Measurements from ENCODE around the gene SIX5.
A peak's percentile ranks its signal among the peaks of the same experiment; 100 is the strongest.

SIX5 gene

DNA sequence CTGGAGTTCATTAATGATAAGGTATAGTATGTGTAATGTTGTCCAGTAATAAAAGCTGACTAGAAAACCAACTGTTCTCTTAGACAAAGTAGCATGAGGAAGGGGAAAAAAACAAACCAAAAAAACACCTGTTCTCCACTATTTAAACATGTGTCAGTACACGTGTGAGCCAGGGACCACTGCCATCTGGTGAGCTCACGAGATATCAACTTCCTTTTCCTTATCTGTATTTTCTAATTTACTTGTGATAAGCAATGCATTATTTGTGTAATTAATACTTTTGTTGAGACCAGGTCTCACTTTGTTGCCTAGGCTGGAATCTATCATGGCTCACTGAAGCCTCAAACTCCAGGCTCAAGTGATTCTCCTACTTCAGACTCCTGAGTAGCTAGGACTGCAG is 4.3 kb upstream of the SIX5 start:
- DNase-seq (ENCODE audit: low read depth, low spot score) = no peak

DNA sequence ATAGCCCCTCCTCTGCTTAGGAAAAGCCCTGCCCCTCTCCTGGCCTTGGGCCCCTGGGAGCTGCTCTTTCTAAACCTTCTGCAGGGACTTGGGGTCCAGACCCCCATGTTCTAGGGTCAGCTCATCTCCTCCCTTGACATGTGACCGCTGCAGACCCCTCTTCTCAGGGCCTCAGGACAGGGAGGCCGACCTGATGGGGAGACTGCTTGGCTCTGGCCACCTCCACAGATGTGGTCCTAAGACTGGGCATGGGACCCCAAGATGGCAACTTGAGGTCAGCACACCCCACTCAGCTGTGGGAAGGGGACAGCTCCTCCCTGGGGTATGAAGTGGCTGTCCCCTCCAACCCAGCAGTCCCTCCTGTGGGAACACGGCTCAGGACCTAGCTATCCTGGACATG is 3.9 kb upstream of the SIX5 start:
- no peak for DNase-seq (ENCODE audit: low read depth, low spot score)

DNA sequence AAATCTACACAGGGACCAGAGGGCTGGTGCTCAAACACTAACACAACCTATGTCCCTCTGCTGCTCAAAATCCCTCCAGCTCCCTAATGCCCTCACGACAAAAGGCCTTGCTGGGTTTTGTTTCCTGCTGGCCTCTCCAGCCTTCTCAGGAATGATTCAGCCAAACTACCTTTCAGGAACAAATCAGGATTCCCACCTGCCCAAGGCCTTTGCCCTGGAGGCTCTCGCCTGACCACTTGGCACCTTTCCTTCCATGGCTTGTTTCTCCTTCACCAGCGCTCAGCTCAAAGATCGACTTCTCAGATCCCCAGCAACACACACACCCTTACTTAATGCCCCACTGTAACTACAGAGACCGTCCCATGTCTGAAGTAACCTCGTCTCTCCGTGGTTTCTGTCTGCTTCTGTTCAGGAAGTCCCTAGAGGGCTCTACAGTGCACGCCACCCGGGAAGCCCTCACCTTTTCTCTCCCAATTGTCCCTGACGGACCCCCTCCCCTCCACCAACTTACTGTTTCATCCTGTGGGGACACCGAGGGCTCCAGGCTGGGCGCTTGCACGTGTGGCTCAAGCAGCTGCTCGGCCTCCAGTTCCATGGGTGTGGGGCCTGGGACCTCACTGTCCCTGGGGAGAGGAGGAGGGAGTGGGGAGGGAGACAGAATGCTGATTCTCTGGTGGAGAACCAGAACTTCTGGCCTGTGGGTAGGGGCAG is 3.2 kb upstream of the SIX5 start:
- DNase-seq (ENCODE audit: low read depth, low spot score) = no peak

DNA sequence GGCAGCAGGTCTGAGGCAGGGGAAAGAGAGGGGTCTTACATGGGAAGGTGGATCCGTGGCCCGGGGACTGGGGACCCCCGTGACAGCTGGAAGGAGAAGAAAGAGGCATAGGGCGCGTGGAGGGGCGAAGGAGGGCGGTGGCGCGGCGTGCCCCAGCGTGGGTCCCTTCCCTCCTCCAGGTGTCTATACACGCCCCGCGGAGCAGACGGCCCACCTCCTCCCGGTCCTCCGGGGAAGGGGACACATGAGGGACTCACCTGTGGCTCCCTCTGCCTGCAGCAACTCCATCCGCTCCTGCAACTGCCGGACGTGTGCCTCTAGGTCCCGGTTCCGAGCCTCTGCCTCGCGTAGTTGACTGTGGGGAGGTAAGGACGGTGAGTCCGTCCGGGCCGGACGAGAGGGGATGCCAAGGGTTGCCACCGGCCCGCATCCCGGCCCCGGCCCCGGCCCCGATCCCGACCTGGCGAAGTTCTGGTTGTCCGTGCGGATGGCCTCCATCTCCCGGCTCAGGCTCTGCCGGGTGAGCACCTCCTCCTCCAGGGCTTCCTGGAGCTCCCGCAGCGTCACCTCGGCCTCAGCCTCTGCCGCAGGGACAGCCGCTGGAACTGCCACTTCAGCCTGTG is 2.4 kb upstream of the SIX5 start:
- no peak for DNase-seq (ENCODE audit: low read depth, low spot score)

DNA sequence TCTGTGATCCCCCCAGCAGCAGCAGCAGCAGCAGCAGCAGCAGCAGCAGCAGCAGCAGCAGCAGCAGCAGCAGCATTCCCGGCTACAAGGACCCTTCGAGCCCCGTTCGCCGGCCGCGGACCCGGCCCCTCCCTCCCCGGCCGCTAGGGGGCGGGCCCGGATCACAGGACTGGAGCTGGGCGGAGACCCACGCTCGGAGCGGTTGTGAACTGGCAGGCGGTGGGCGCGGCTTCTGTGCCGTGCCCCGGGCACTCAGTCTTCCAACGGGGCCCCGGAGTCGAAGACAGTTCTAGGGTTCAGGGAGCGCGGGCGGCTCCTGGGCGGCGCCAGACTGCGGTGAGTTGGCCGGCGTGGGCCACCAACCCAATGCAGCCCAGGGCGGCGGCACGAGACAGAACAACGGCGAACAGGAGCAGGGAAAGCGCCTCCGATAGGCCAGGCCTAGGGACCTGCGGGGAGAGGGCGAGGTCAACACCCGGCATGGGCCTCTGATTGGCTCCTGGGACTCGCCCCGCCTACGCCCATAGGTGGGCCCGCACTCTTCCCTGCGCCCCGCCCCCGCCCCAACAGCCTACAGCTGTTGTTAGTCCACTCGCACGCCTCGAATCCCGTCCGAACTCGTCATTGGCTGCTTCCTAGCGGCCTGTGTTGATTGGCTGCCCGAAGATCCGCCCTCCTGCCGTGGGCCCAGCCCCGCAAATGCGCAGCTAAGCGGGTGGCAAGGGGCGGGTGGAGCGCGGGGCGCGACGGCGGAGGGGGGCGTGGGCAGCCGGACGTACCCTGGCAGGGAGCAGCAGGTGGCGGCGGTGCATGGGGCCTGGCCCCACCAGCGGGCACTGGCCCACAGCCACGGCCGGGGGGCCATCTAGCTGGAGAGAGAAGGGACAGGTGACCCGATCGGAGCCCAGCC is 1.4 kb upstream of the SIX5 start:
- peak; percentile 95 for DNase-seq (ENCODE audit: low read depth, low spot score)

DNA sequence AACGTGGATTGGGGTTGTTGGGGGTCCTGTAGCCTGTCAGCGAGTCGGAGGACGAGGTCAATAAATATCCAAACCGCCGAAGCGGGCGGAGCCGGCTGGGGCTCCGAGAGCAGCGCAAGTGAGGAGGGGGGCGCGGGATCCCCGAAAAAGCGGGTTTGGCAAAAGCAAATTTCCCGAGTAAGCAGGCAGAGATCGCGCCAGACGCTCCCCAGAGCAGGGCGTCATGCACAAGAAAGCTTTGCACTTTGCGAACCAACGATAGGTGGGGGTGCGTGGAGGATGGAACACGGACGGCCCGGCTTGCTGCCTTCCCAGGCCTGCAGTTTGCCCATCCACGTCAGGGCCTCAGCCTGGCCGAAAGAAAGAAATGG is 754 bp upstream of the SIX5 start:
- DNase-seq (ENCODE audit: low read depth, low spot score) = no peak

DNA sequence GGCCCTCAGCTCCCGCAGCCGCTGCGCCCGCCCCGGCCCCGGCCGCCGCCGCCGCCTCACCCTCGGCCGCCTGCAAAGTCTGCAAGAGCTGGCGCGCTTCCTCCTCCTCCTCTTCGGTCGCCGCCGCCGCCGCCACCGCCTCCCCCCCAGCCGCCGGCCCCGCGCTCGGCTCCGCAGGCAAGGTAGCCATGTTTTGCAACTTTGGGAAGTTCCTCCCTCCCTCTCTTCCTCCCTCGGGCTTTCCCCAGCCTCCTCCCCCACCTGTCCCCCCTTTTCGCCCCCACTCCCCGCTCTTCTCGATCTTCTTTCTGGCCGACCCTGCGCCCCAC is 433 bp downstream of the SIX5 start:
- no peak for DNase-seq (ENCODE audit: low read depth, low spot score)

DNA sequence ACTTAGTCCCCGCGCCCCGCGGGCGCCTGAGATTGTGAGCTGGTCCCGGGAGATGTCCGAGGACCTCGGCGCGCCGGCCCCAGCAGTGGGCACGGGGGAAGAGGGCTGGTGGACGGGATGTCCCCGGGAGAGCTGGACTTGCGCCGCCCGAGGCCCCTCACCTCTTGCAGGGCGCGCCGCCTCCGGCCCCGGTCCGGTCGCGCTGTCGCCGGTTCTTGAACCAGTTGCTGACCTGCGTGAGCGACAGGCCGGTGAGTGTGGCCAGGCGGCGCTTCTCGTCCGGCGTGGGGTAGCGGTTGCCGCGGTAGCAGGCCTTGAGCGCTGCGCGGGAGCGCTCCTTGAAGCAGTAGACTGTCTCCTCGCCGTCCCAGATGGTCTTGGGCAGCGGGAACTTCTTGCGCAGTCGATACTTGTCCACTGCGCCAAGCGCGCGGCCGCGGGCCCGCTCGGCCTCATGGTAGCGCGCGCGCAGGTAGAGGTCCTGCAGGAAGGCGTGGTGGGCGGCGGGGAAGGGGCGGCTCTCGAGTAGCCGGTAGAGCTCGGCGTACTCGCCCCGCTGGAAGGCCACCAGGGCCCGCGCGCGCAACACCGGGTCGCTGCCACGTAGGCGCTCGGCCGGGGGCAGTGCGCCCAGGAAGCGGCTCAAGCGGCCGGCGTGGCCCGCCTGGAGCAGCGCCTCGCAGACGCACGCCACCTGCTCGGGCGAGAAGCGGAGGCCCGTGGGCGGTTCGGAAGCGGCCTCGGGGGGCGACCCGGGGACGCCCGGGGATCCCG is 984 bp downstream of the SIX5 start:
- peak; percentile 37 for DNase-seq (ENCODE audit: low read depth, low spot score)

DNA sequence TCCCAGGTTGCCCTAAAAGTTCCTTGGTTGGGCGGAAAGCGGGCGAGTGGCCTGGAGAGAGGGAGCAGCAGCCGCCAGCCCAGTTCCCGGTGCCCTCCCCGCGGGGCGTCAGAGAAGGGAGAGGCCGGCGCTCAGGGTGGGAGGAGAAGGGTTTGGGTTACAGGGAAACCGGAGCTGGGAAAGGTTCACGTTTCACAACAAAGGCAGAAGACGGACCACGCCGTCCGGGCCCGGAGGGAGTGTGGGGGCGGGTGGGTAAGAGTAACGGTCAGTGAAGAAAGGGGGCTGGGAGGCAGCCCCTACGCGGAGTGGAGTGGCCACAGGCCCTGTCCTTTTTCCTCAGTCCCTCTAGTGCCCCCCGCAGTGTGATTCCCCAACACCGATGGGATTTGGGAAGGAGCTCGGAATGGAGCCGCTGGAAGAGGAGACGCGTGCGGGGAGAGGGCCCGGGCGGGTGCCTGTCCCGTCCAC is 1.6 kb downstream of the SIX5 start:
- peak; percentile 63 for DNase-seq (ENCODE audit: low read depth, low spot score)

DNA sequence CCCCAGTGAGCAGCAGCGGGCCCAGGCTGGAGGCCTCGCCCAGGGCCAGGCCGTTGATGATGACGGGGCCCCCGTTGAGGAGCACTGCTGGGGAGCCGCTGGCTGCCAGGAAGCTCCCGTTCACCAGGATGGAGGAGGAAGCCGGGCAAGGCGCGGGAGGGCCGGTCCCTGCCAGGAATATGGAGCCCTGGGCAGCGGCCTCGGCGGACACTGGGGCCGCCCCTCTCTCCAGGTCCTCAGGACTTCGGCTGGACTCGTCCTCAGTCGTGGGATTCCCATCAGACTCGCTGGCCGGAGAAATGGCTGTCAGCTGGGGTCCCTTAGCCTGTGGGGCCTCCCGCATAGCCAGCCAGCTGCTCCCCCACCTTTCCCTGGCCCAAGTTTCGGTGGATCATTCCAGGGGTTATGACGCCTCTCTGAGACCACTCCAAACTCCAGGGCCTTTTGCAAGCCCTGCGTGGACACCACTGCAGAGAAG is 2.1 kb downstream of the SIX5 start:
- DNase-seq (ENCODE audit: low read depth, low spot score) = no peak

DNA sequence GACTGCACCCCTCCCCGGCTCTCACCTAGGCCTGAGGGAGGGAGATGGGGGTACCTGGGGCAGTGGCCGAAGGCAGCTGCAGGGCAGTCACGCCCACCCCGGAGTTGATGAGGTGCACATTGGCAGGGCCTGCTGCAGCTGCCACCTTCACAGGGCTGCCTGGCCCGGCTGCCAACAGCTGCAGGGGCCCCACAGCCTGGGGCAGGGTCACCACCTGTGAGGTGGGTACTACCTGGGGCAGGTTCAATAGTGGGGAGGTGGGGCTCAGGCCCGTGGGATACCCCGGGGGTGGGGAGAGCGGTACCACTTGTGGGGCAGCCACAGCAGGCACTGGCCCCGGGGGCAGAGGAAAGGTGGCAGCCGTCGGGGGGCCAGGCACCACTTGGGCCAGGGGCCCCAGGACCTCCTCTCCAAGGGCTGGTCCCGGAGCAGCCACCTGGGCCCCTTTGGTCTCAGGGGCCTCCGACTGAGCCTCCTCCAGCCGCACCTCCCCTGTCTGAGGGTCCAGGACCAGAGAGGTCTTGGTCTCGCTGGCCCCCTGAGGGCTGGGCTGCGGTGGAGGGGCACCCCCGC is 2.7 kb downstream of the SIX5 start:
- DNase-seq (ENCODE audit: low read depth, low spot score) = no peak

DNA sequence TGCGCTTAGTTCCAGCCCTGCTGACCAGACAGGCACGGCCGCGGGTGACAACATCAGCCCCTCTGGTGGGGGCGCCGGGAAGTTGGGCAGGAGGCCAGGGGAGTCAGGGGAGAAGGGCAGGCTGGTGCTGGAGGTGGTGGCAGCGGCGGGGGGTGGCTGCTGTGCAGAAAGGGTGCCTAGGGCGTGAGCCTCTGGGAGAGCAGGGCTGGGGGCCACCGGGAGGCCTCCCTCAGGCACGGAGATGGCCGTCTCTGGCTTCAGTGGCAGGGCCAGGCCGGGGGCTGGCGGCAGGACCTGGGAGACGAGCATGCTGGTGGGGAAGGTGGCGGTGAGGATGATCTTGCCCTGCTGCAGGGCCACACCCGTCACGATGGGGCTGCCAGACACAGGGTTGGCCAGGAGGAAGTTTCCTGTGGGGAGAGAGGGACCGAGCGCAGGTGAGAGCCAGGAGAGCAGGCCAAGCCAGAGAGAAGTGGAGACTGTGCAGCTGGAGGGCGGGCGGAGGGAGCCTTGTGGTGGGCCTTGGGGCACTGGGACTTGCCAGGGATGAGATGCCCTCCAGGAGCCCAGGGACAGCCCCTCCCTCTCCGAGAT is 3.3 kb downstream of the SIX5 start:
- DNase-seq (ENCODE audit: low read depth, low spot score) = no peak

DNA sequence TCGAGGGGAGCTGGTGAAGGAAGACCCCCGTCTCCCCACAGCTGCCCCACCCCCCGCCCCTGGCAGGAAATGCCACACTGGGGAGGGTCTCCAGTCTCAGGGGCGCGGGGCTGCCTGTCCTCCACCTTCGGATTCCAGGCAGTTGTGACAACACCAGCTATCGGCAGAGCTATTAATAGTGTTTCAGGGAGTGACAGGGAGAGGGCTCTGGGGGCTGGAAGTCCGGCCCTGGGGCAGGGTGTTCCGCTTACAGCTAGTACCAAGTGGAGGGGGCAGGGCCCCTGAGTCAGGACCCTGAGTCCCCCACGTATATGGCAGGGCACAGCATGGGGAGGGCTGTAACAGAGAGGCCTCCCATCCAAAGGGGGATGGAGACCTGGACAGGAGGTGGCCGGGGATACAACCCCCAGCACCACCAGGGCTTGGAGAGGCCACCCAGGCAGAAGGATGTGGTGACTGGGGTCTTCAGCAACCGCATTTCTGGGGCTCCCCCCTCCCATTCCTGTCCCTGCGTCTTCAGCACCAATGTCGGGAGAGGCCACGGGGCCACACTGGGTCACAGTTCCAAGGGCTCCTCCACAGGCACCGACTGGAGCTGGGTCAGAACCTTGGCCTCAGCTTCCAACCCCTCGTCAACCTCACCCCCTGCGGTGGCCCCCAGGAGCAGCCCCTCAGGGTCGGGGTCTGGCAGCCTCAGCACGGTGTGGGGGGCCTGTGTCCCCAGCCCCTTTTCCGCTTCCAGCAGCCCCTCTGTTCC is 3.9 kb downstream of the SIX5 start:
- no peak for DNase-seq (ENCODE audit: low read depth, low spot score)

DNA sequence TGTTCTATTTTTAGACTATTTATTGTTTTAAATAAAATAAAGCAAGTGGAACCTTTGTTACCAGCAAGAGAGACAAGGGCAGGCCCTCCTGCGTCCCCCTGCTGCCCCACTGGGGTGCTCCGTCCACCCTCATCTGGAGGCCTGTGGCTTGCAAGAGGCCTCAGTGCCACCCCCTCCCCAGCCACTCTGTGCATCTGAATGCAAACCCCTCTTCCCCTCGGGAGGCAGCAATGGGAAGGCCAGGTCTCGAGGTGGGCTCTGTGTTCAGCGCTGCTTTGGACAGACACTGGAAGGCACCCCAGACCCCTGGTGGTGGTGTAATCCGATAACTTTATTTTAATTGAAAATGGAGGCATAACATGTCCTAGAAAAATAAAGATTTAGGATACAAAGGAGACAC is 4.6 kb downstream of the SIX5 start:
- no peak for DNase-seq (ENCODE audit: low read depth, low spot score)

DNA sequence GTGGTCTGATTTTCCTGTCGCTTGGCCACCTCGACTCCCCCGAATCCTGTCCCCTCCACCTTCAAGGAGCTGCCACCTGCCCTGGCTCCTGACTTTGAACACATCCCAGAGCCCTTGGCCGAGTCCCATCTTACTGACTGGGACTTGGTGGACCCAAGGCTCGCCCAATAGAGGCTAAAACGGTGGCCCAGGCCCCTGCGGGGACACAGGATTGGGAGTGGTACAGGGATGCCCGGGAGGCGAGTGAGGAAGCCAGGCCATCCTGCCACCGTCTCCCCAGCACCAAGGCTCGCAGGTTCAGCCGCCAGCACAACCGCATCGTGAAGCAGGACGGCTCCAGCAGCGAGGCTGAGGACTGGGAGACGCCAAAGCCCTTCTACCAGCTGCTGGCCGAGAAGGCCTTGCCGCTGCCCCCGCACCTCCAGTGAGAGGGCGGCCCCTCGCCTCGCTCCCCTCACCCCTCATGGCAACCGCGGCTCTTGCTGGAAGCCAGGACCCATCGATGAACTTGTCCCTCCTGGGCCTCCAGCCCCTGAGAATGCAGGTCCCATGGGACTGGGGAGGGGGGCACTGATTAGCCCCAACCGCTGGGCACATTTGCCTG is 5.3 kb downstream of the SIX5 start:
- no peak for DNase-seq (ENCODE audit: low read depth, low spot score)

DNA sequence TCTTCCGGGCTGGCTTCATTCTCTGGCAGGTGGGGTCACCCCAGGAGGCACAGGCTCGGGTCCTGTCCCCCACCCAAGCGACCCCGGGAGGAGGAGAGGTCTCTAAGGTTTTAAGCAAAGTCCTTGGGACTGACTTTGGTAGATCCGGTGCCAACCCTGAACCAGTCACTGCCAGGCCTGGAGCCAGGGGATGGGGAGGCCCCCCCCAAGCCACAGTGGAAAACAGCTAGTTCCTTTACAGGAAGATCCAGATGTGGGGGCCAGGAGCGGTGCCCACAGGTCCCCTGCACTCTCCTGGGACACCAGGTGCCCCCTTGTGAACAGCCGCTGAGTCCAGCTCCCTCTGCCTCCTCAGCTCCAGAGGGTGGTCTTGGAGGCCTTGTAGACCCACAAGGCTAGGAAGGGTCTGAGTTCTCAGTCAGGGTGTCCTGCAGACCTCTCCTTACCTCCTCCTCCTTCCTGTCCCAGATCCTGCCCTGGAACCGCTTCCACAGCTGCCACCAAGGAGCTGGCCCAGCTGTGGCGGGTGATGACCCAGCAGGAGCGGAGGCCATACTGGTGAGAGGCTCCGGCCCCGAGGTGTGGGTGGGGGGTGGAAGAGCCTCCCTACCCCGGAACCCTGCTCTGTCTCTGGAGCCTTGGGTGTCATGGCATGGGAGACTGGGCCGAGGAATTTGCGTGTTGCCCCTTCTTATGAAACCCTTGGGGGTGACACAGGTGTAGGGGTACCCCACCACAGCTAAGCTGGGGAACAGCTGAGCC is 6.0 kb downstream of the SIX5 start:
- no peak for DNase-seq (ENCODE audit: low read depth, low spot score)

DNA sequence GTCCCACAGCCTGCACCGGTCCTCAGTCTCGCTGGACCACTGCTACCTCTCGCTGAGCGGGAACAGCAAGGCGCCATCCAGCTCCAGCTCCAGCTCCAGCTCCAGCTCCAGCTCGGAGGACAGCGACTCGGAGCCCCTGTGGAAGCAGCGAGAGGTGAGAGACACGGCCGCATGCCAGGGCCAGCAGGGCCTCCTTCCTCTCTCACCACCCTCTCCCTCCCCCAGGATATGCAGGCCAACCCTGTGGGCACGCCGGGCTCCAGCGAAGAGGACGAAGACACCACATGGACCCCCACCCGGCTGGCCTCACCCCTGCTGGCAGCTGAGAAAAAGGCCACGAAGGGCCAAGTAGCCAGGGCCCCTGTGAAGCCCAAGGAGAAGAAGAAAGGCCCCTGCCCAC is 7.3 kb downstream of the SIX5 start:
- DNase-seq (ENCODE audit: low read depth, low spot score) = no peak

DNA sequence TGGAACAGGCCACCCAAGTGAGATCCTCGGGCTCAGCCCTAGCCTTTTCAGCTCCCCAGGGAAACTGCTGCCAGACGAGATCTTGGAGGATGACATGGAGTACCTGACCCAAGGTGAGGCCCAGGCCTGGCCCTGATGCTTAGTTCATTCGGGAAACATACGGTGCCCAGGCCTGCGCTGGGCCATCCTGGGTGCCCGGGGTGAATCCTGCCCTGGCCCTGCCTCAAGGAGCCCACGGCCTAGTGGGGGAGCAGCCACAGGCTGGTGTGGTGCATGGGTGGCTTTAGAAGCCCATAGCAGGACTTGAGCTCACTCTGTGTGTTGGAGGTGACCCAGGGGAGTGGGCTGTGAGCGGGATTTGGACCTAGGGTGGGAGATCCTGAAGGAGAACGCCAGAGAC is 10.1 kb downstream of the SIX5 start:
- DNase-seq (ENCODE audit: low read depth, low spot score) = no peak

DNA sequence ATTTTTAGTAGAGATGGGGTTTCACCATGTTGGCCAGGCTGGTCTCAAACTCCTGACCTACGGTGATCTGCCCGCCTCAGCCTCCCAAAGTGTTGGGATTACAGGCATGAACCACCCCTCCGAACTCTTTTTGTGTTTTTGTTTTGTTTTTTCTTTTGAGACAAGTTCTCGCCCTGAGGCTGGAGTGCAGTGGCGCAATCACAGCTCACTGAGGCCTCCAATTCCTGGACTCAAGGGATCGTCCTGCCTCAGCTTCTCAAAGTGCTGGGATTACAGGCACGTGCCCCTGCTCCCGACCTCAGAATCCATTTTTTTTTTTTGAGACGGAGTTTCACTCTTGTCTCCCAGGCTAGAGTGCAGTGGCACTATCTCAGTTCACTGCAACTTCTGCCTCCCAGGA is 11.4 kb downstream of the SIX5 start:
- no peak for DNase-seq (ENCODE audit: low read depth, low spot score)

All from brain pericyte (primary cell).